CD4-positive, alpha-beta T cell treated with Interleukin-15 for 4 hours (primary cell): ENCODE data around the gene CENPB.

Experiments
- DNase-seq: peaks from one replicate; pipeline ENCODE4 v3.0.0-alpha.2; 2020; ENCODE audit warnings: low spot score

The CENPB gene

DNA sequence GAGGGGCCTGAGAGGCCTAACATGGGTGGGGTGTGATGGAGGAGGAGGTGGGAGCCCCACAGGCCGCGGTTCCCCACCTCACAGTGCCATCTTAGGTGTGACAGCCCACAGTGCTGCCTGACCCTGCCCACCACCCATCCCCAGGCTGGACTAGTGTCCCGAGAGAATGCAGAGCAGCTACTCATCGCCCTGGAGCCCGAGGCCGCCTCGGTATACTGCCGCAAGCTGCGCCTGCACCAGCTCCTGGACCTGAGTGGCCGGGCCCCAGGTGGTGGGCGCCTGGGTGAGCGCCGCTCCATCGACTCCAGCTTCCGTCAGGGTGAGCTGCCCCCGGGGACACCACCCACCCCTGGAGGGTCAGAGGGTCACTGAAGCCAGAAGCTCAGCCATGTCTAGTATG, 38.5 kb downstream of the CENPB start:
- no peak for DNase-seq

DNA sequence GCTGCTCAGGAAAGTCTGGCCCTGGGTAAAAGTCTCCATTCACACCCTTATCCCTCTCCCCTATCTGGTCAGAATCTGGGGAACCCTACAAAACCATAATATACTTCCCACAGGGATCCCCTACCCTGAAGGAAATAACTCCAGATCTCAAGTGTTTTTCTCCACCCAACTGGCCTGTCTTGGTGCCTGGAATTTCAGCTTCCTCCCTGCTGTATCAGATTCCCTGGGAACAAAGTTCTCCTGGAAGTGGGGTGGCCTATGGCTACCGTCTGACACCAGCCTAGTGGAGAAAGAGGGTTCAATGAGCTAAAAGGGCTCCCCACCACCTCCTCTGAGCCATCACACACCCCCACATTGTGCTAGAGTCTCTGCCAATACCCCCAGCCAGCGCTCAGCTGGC, 39.1 kb downstream of the CENPB start:
- DNase-seq, result no peak

GRCh38 chr20:3745686-3746173, 40.8 kb downstream of the CENPB start:
- DNase-seq, result no peak

GRCh38 chr20:3744806-3745685, 41.5 kb downstream of the CENPB start:
- peak; percentile 78 for DNase-seq

- no peak for DNase-seq
Observed at GRCh38 chr20:3744037-3744436, 42.5 kb downstream of the CENPB start.

GRCh38 chr20:3743251-3743650, 43.3 kb downstream of the CENPB start:
- no peak for DNase-seq

DNA sequence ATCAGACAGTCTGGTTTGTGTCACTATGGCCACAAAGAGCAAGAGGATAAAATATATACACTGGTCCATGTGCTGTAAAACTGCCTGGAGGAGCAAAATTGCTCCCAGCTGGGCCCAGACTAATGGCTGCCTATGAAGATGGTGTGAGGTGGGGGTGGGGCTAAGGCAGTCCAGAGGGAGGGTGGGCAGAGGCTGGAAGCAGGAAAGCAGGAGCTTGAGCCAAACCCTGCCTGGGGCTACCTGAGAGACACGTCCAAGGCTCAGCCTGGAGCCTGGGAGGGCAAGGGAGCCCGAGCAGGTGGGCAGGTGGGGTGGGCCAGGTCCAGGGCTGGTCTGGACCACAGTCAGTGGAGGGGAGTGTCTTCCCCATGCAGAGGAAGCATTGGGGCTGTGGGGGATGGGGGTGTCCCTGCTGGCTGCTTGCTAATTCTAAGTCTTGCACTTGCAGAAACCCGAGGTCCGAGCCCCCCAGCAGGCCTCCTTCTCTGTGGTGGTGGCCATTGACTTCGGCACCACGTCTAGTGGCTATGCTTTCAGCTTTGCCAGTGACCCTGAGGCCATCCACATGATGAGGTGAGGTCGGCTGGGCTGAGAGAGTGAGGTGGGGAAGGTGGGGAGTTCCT, 44.6 kb downstream of the CENPB start:
- no peak for DNase-seq

DNA sequence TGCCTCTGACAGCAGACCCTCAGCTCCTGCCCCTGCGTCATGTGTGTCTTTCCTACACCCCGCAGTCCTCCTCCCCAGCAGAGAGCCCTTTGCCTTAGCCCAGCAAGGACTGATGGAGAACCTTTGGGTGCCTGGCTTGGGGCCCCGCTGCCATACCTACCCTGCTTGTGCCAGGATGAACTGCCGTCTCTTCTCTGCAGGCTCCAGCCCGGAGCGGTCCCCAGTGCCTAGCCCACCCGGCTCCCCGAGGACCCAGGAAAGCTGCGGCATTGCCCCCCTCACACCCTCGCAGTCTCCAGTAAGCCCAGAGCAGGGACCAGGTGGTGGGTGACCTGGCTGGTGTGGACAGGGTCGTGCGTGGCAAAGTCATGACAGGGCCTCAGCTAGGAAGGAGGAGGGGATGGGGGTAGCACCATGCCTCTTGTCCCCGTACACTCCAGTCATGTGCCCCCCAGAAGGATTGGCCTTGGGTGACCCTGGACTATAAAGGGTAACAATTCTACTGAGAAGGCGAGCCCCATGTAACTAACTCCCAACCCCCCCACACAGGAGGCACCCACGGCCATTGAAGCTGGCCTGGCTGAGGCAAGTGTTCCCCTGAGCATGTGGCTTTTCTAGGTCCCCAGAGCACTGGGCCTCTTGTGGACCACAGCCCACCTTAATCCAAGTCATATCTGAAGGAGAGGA, 45.8 kb downstream of the CENPB start:
- DNase-seq, result no peak

DNA sequence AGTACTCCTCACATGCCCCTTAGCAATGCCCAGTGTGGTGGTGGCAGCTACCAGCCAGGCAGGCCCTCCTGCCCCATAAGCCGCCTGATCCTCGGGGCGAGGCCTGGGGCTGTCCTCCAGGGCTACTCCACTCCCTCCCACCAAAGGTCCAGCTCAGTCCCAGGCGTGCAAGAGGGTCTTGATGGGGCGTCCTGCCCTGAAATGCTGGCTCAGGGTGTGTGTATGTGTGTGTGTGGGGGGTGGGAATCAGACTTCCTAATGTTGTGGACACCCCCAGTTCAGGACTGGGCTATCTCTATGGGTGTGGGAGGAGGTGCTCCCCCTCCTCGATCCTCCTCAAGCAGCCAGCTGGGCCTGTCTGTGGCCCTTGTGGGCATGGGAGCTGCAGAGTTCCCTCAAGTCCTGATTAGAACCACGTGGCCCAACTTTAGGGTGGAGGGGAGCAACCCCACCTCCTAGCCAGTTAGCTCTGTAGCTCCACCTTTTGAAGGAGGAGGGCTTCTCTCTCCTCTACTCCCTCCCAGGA, 46.6 kb downstream of the CENPB start:
- no peak for DNase-seq

GRCh38 chr20:3739054-3739925, 47.2 kb downstream of the CENPB start:
- no peak for DNase-seq

DNA sequence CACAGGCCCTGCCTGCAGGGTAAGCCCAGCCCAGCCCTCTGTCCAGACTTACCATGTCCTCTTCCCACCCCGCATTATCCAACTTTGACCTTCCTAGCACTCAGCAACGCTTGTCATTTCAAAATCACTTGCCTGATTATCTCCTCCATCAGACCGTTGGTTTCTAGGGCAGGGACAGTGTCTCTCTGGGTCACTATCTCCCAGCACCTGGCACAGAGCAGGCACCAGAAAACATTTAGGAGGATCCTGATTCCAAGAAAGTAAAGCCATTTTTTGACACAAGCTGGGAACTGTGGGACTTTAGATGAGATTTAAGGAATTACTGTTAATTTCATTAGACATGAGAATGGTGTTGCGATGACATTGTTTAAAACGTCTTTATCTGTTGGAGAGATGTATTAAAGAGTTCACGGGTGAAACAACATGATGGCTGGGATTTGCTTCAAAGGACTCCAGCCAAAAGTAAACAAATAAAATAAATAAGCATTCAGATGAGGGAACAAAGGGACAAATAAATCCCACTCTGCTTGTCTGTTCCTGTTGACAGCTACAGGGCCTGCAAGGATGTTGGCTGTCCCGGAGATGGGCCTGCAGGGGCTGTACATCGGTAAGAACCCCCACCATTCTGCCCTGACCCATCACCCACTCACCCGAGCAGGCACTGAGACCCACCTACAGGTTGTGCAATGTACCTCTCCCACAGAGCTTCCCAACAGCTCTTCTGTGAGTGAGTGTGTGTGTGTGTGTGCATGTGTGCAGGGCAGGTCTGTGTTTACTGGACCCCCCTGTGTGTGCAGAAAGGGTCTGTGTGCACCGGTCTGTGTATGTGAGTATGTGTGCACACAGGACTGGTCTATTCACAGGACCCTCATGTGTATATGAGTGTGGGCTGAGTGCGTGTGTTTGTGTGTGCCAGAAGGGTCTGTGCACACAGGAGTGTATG, 48.2 kb downstream of the CENPB start:
- DNase-seq, result no peak

- DNase-seq, result no peak
Observed at GRCh38 chr20:3735768-3736167, 50.8 kb downstream of the CENPB start.

- no peak for DNase-seq
Observed at GRCh38 chr20:3734111-3734843, 52.3 kb downstream of the CENPB start.
